ENCODE data around the gene TMED8. TPM values are rescaled to one million over a fixed set of nuclear protein-coding genes. Genes with fewer than 3 reads are reported as not detected.

The TMED8 gene
- total and polyA plus RNA-seq, 9 donors = 5.5 to 17.4 (median 13.1) TPM

GRCh38 chr14:77314539-77315457 lies 62.1 kb downstream of the TMED8 start:
- 51 to 54% (median 53%) methylated on average over 10 of the region's 10 CpGs for WGBS, 3 donors

DNA sequence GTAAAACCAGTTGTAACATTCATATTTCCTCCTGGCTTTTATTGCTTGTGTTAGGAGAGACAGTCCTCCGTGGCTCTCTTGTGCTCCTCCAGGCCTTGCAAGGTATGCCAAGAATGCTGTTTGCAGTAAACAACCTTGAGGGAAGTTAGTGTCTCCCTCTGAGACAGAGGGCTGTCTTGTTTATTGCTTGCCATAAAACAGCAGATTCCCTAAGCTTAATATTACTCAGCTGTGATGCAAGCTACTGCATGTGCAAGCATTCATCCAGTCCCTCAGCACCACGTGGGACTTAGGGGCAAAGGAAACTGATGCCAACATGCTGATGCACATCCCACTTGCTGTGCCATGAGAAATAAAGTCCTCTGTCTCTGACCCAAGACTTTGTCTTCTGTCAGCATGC lies 62.9 kb downstream of the TMED8 start:
- Histone ChIP-seq H3K27me3 (no peaks in the 10 kb centered on the region), H3K9me3 (no peaks in the 10 kb centered on the region), H3K36me3 (no peaks in the 10 kb centered on the region), H3K27ac (no peak overlapping the region), H3K4me1 (ENCODE audit: insufficient read depth) (peaks cover 9% of the 10 kb centered on the region), H3K4me3 (no peak overlapping the region)
- TF ChIP-seq, protein P1, sequence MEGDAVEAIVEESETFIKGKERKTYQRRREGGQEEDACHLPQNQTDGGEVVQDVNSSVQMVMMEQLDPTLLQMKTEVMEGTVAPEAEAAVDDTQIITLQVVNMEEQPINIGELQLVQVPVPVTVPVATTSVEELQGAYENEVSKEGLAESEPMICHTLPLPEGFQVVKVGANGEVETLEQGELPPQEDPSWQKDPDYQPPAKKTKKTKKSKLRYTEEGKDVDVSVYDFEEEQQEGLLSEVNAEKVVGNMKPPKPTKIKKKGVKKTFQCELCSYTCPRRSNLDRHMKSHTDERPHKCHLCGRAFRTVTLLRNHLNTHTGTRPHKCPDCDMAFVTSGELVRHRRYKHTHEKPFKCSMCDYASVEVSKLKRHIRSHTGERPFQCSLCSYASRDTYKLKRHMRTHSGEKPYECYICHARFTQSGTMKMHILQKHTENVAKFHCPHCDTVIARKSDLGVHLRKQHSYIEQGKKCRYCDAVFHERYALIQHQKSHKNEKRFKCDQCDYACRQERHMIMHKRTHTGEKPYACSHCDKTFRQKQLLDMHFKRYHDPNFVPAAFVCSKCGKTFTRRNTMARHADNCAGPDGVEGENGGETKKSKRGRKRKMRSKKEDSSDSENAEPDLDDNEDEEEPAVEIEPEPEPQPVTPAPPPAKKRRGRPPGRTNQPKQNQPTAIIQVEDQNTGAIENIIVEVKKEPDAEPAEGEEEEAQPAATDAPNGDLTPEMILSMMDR (IDR thresholded peaks at IDR 0.05) = no peak
- TF ChIP-seq EP300 (IDR thresholded peaks at IDR 0.05) (no peak), POLR2A (IDR thresholded peaks at IDR 0.05) (no peak)
- 4 to 10% (median 4%) methylated on average over 2 of the region's 2 CpGs for WGBS, 3 donors
- DNase-seq = no peak
- intact Hi-C loops (cut with DNase I) = loop anchor here in 3 of 4 donors (10.0 kb wide), 2 partner anchors 159 to 439 kb away; no protein-coding TSS in a partner anchor

More at GRCh38 chr14:77314539-77315457, 62.1 kb downstream of the TMED8 start:
- Histone ChIP-seq H3K36me3 (no peaks in the 10 kb centered on the region), H3K27me3 (no peaks in the 10 kb centered on the region), H3K4me1 (ENCODE audit: insufficient read depth) (peaks cover 9% of the 10 kb centered on the region), H3K4me3 (no peak overlapping the region), H3K9me3 (no peaks in the 10 kb centered on the region), H3K27ac (no peak overlapping the region)
- TF ChIP-seq, protein P1 (IDR thresholded peaks at IDR 0.05) = no peak
- TF ChIP-seq EP300 (IDR thresholded peaks at IDR 0.05) (no peak), POLR2A (IDR thresholded peaks at IDR 0.05) (no peak)
- no peak for DNase-seq
- intact Hi-C loops (cut with DNase I) = loop anchor here in 3 of 4 donors (10.0 kb wide), 2 partner anchors 160 to 440 kb away; no protein-coding TSS in a partner anchor

DNA sequence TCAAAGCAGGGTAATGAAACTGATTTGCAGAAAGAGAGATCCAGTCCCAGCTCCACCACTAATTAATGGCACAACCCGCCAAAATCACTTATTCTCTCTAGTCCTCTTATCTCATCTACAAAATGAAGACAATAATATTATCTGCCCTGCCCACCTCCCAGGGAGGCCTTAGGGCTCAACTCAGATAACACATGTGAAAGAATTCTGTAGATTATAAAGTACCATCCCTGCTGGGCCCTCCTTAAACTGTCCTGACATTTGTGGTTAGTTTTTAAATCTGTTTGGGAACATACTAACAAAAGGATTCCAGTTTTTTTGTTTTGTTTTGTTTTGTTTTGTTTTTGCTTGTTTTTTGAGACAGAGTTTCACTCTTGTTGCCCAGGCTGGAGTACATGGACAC lies 63.5 kb downstream of the TMED8 start:
- intact Hi-C loops (cut with DNase I) = loop anchor here in 3 of 4 donors (10.0 kb wide), 2 partner anchors 159 to 439 kb away; no protein-coding TSS in a partner anchor
- no peak for DNase-seq
- Histone ChIP-seq H3K9me3 (no peaks in the 10 kb centered on the region), H3K36me3 (no peaks in the 10 kb centered on the region), H3K27ac (no peak overlapping the region), H3K4me1 (ENCODE audit: insufficient read depth) (peaks cover 9% of the 10 kb centered on the region), H3K4me3 (no peak overlapping the region), H3K27me3 (no peaks in the 10 kb centered on the region)
- 38 to 44% (median 39%) methylated on average over 1 of the region's 1 CpG for WGBS, 3 donors
- no peak for TF ChIP-seq POLR2A (IDR thresholded peaks at IDR 0.05)
- TF ChIP-seq EP300 (IDR thresholded peaks at IDR 0.05) = no peak
- TF ChIP-seq, protein P1 (IDR thresholded peaks at IDR 0.05) = no peak

DNA sequence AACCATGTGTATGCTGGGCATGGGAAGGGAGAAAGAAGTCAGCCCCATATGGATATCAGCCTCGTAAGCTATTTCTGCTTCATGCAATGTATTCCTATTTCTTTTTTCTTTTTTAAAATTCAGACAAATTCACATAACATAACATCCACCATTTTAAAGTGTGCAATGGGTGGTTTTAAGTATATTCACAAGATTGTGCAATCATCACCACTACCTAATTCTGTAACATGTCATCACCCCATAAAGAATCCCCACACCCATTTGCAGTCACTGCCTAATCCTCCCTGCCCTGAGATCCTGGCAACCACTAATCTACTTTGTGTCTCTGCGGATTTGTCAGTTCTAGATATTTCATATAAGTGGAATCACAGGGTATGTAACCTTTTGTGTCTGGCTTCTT lies 65.7 kb downstream of the TMED8 start:
- WGBS, 3 donors = 92 to 98% (median 95%) methylated on average over 2 of the region's 2 CpGs
- Histone ChIP-seq H3K4me1 (ENCODE audit: insufficient read depth) (peaks cover 14% of the 10 kb centered on the region), H3K27me3 (no peaks in the 10 kb centered on the region), H3K9me3 (no peaks in the 10 kb centered on the region), H3K36me3 (no peaks in the 10 kb centered on the region), H3K27ac (no peak overlapping the region), H3K4me3 (no peak overlapping the region)
- DNase-seq = no peak
- intact Hi-C loops (cut with DNase I) = loop anchor here in 3 of 4 donors (10.0 kb wide), 2 partner anchors 156 to 436 kb away; no protein-coding TSS in a partner anchor
- TF ChIP-seq POLR2A (IDR thresholded peaks at IDR 0.05) (no peak), EP300 (IDR thresholded peaks at IDR 0.05) (no peak)
- TF ChIP-seq, protein P1 (IDR thresholded peaks at IDR 0.05) = no peak

All from ovary (tissue), 9 donors.